ENCODE data around the gene NOG.

Gene NOG

DNA sequence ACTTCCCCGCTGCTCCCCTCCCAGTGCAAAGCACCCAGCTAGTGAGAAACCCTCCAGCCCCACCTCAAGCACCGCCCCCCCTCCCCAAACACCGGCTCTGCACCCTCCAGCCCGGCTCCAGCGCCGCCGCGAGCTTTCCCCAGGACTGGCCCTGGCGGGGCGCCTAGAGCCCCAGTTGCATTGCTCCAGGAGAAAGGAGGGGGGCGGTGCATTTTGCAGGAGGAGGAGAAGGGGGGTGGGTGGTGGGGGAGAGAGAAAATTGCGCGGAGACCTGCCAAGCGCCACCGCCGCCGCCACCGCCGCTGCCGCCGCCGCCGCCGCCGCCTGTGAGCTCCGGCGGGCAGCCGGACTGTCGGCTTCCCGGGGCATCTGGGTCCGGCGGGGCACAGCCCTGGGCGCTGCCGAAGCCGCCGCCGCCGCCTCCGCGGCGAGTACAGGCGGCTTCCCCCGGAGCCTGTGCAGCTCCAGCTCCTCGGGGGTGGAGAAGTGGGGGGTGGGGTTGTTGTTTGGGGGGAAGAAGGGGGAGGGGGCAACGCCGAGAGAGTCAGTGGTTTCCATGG lies 333 bp upstream of the NOG start:
- H3K36me3 Mint-ChIP-seq, result no peaks in the 10 kb centered on the region
- H3K4me3 Mint-ChIP-seq, result peak overlapping the region; percentile 79
- no peaks in the 10 kb centered on the region for H3K9me3 Mint-ChIP-seq
- peaks cover 2% of the 10 kb centered on the region for H3K27me3 Mint-ChIP-seq
- peaks cover 27% of the 10 kb centered on the region for H3K4me1 Mint-ChIP-seq
- no peak overlapping the region for H3K27ac Mint-ChIP-seq

- Mint-ChIP-seq H3K27me3 (peaks cover 1% of the 10 kb centered on the region), H3K9me3 (no peaks in the 10 kb centered on the region), H3K4me3 (peak overlapping the region; percentile 86), H3K27ac (no peak overlapping the region), H3K36me3 (no peaks in the 10 kb centered on the region), H3K4me1 (peaks cover 40% of the 10 kb centered on the region)
These were observed 1.0 kb downstream of the NOG start for GRCh38 chr17:56594320-56595107.

GRCh38 chr17:56595108-56595418 lies 1.6 kb downstream of the NOG start:
- Mint-ChIP-seq H3K27ac (peak overlapping the region; percentile 87), H3K36me3 (no peaks in the 10 kb centered on the region), H3K9me3 (no peaks in the 10 kb centered on the region), H3K27me3 (peaks cover 1% of the 10 kb centered on the region), H3K4me1 (peaks cover 46% of the 10 kb centered on the region), H3K4me3 (peak overlapping the region; percentile 86)

DNA sequence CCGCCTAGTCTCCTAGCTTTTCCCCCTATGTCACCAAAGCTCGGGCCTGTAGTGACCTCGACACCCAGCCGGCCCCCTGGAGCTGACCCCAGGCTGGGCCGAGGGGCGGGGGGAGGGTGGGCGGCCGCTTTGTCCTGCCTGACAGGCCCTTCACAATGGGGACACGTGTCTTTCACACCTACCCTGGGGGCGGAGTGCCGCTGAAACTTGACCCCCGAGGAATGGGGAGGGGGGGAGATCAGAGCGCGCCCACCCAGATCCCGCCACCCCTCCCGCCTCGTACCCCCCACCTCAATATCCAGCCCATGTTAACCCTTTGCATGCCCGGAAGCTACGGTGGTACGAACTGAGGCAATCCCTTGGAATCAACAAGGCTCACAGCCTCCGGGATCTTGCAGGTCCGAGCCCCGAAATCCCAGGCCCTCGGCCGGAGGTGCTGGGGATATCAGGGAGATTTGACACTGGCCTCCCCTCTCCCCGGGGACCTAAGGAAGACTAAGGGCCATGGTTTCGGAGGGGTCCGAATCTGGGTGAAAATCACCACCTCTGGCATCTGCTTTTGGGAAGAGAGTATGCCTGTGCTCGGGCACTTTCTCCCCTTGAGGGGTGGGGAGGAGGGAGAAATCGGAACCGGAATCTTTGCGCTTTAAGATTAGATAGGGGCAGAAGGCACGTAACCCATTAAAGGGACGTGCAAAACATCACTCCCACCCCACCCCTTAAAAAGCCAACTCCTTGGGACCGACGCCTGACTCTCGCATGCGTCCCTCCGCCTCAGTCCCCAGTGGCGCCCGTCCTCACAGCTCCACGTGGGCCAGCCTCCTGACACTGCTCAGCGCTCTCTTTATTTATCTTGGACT lies 2.6 kb downstream of the NOG start:
- peak overlapping the region; percentile 85 for H3K4me3 Mint-ChIP-seq
- peak overlapping the region; percentile 88 for H3K27ac Mint-ChIP-seq
- no peaks in the 10 kb centered on the region for H3K36me3 Mint-ChIP-seq
- H3K27me3 Mint-ChIP-seq, result no peaks in the 10 kb centered on the region
- peaks cover 56% of the 10 kb centered on the region for H3K4me1 Mint-ChIP-seq
- no peaks in the 10 kb centered on the region for H3K9me3 Mint-ChIP-seq

DNA sequence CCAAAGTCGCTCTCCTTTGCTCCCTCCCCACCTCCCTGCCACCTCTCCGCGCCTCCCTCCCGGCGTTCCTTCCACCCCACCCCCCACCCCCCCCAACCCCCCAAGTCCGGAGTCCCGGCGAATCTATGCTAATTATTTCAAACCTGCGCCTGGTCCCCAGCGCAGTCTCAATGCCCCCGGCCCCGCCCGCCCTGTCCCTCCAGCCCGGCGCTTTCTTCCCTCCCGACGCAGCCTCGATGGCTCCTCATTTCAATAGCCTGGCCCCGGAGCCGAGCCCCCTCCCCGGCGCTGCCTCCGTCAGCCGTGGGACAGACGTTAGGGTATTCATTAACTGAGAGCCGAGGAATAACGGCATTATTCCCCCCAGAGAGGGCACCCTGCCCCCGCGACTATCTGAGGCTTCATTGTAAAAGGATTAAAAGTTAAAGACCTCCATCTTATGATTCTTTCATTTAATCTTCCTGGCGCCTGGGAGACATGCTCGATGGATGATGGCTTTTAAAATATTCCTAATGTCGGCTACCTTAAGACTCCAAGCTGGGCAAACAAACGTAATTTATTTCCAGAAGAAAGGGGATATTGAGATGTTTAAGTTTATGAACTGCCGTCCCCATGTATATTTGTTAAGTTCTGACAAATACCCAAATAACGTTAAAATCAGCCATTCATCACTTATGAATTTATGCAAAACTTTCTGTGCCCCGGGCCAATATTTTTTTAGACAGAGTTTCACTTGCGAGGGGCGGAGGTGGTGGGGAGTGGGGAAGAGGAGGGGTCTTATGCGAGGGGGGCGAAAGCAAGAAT lies 3.4 kb downstream of the NOG start:
- Mint-ChIP-seq H3K4me3 (peak overlapping the region; percentile 90), H3K27me3 (no peaks in the 10 kb centered on the region), H3K9me3 (no peaks in the 10 kb centered on the region), H3K27ac (peak overlapping the region; percentile 96), H3K4me1 (peaks cover 62% of the 10 kb centered on the region), H3K36me3 (no peaks in the 10 kb centered on the region)

DNA sequence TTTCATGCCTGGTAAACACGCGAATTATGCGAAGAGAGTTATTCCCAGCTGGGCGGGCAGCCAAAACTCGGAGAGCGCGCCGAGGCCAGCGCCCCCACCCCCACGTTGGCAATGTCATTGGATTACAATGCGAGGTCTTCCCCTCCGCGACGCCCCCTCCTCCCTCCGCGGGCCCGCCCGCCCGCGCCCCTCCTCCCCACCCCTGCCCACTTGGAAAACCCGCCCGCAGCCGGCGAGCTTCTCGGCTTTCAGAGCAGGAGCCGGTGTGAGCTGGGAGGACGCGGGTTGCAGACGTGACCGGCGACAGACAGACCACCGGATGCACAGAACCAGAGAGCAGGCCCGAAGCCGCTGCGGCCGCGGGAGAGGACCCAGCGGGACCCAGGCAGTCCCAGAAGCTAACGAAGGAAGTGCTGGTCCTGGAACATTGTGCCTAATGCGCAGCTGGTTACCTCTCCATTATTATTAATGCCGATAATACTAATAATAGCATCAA lies 4.0 kb downstream of the NOG start:
- no peaks in the 10 kb centered on the region for H3K9me3 Mint-ChIP-seq
- peaks cover 63% of the 10 kb centered on the region for H3K4me1 Mint-ChIP-seq
- no peaks in the 10 kb centered on the region for H3K27me3 Mint-ChIP-seq
- no peaks in the 10 kb centered on the region for H3K36me3 Mint-ChIP-seq
- H3K27ac Mint-ChIP-seq, result peak overlapping the region; percentile 96
- peak overlapping the region; percentile 90 for H3K4me3 Mint-ChIP-seq

DNA sequence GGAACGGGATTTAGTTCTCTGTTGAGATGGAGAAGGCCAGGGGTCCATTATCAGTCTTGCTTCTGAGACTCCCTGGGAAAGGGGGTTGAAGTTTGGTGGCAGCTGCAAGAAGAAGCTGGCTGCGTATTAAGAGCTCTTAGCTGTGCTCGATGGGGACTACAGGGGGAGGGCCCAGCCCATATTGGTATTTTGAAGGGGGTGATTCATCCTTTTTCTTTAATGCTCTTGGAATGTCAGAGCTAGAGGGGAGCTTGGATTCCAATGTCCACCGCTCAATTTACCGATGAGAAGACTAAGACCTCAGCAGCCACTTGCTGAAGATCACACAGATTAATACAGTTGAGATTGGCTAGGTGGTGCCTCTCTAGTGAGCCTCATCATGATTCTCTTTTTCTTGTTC lies 5.0 kb downstream of the NOG start:
- Mint-ChIP-seq H3K27me3 (no peaks in the 10 kb centered on the region), H3K4me3 (peak overlapping the region; percentile 81), H3K4me1 (peaks cover 73% of the 10 kb centered on the region), H3K36me3 (no peaks in the 10 kb centered on the region), H3K9me3 (no peaks in the 10 kb centered on the region), H3K27ac (peak overlapping the region; percentile 94)

DNA sequence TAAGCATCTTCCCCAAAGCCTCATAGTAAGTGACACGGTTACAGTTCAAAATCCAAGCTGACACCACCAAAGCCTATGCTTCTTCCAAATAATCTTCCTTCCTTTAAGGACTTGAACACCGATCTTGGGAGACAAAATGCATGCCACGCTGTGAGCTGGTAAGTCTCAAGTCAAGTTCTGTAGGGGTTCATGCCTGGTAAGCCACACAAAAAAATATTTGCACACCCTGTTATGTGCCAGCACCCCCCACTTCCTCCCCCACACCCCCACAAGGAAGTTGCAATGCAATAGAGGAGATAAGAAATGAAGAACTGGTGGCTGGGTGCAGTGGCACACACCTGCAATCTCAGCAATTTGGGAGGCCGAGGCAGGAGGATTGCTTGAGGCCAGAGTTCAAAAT lies 5.6 kb downstream of the NOG start:
- Mint-ChIP-seq H3K4me1 (peaks cover 79% of the 10 kb centered on the region), H3K4me3 (peak overlapping the region; percentile 81), H3K36me3 (no peaks in the 10 kb centered on the region), H3K27ac (peak overlapping the region; percentile 94), H3K9me3 (no peaks in the 10 kb centered on the region), H3K27me3 (no peaks in the 10 kb centered on the region)

GRCh38 chr17:56599566-56599965 lies 6.1 kb downstream of the NOG start:
- no peaks in the 10 kb centered on the region for H3K27me3 Mint-ChIP-seq
- peaks cover 84% of the 10 kb centered on the region for H3K4me1 Mint-ChIP-seq
- H3K27ac Mint-ChIP-seq, result peak overlapping the region; percentile 61
- peak overlapping the region; percentile 15 for H3K4me3 Mint-ChIP-seq
- H3K36me3 Mint-ChIP-seq, result peaks cover 2% of the 10 kb centered on the region
- H3K9me3 Mint-ChIP-seq, result no peaks in the 10 kb centered on the region

- Mint-ChIP-seq H3K27ac (no peak overlapping the region), H3K4me1 (peaks cover 87% of the 10 kb centered on the region), H3K4me3 (no peak overlapping the region), H3K27me3 (no peaks in the 10 kb centered on the region), H3K9me3 (no peaks in the 10 kb centered on the region), H3K36me3 (peaks cover 2% of the 10 kb centered on the region)
These were observed 6.8 kb downstream of the NOG start for GRCh38 chr17:56600256-56600655.

GRCh38 chr17:56601591-56601990 lies 8.1 kb downstream of the NOG start:
- Mint-ChIP-seq H3K4me1 (peaks cover 92% of the 10 kb centered on the region), H3K27me3 (no peaks in the 10 kb centered on the region), H3K36me3 (peaks cover 4% of the 10 kb centered on the region), H3K27ac (peak overlapping the region; percentile 84), H3K4me3 (peak overlapping the region; percentile 27), H3K9me3 (no peaks in the 10 kb centered on the region)

- Mint-ChIP-seq H3K27ac (peak overlapping the region; percentile 81), H3K27me3 (no peaks in the 10 kb centered on the region), H3K4me1 (peaks cover 88% of the 10 kb centered on the region), H3K4me3 (peak overlapping the region; percentile 20), H3K36me3 (peaks cover 4% of the 10 kb centered on the region), H3K9me3 (no peaks in the 10 kb centered on the region)
These were observed 9.0 kb downstream of the NOG start for GRCh38 chr17:56602292-56603130.

GRCh38 chr17:56603486-56604238 lies 10.2 kb downstream of the NOG start:
- Mint-ChIP-seq H3K27ac (peak overlapping the region; percentile 81), H3K4me3 (peak overlapping the region; percentile 20), H3K36me3 (peaks cover 4% of the 10 kb centered on the region), H3K4me1 (peaks cover 86% of the 10 kb centered on the region), H3K9me3 (no peaks in the 10 kb centered on the region), H3K27me3 (no peaks in the 10 kb centered on the region)
